GM23338 (cell line): ENCODE measurements around the gene GAREM1. TPM values are rescaled to one million over a fixed set of nuclear protein-coding genes. Genes with fewer than 3 reads are reported as not detected.

Experiments
- ATAC-seq: fragments of 200-7000 bp; cut with Tn5 transposase; 3 replicates; pipeline ENCODE4 v1.9.1; 2020
- DNase-seq: peaks from one replicate; pipeline ENCODE4 v3.0.0-alpha.2; 2015; ENCODE audit warnings: low spot score
- H2AFZ ChIP-seq: fragments of 200-600 bp; sonication (generic); 2 replicates; pipeline ENCODE4 v1.8.0; 2016; ENCODE audit warnings: antibody characterized with exemption, mild to moderate bottlenecking, moderate library complexity
- H3F3A ChIP-seq: fragments of 200-600 bp; sonication (generic); replicated peaks from 2 replicates; pipeline ENCODE4 v1.8.0; 2017; ENCODE audit warnings: antibody characterized with exemption, mixed run types, low read depth
- H3K27ac ChIP-seq: fragments of 200-600 bp; sonication (generic); 2 replicates; pipeline ENCODE4 v1.6.1; 2016; ENCODE audit warnings: low read depth
- H3K27me3 ChIP-seq: fragments of 200-600 bp; sonication (generic); 2 replicates; pipeline ENCODE4 v1.8.0; 2016; ENCODE audit warnings: mild to moderate bottlenecking, mixed run types, moderate library complexity; ENCODE audit not compliant: insufficient read depth
- H3K36me3 ChIP-seq: fragments of 200-600 bp; sonication (generic); 2 replicates; pipeline ENCODE4 v1.8.0; 2016; ENCODE audit warnings: mild to moderate bottlenecking; ENCODE audit not compliant: insufficient read depth
- H3K4me1 ChIP-seq: fragments of 200-600 bp; sonication (generic); 2 replicates; pipeline ENCODE4 v1.8.0; 2016; ENCODE audit warnings: mild to moderate bottlenecking, moderate library complexity; ENCODE audit not compliant: insufficient read depth
- H3K4me2 ChIP-seq: fragments of 200-600 bp; sonication (generic); 2 replicates; pipeline ENCODE4 v1.7.1; 2017; ENCODE audit warnings: mixed run types
- H3K4me3 ChIP-seq: fragments of 200-600 bp; sonication (generic); 2 replicates; pipeline ENCODE4 v1.6.1; 2016; ENCODE audit warnings: mixed run types
- H3K79me2 ChIP-seq: fragments of 200-600 bp; sonication (generic); replicated peaks from 2 replicates; pipeline ENCODE4 v1.8.0; 2017; ENCODE audit warnings: mild to moderate bottlenecking; ENCODE audit not compliant: insufficient read depth
- H3K9me2 ChIP-seq: fragments of 200-600 bp; sonication (generic); 2 replicates; pipeline ENCODE4 v1.8.0; 2017; ENCODE audit not compliant: insufficient read depth
- H4K20me1 ChIP-seq: fragments of 200-600 bp; sonication (generic); replicated peaks from 2 replicates; pipeline ENCODE4 v1.8.0; 2017; ENCODE audit warnings: mild to moderate bottlenecking; ENCODE audit not compliant: insufficient read depth
- H3K27ac Mint-ChIP-seq: 2 replicates; pipeline ENCODE4 v1.8.0; 2020; ENCODE audit warnings: inconsistent platforms, mild to moderate bottlenecking, moderate library complexity, mixed read lengths
- H3K27me3 Mint-ChIP-seq: 3 replicates; pipeline ENCODE4 v1.8.0; 2022; ENCODE audit warnings: low read depth, mild to moderate bottlenecking, moderate library complexity, mixed read lengths, inconsistent platforms; ENCODE audit not compliant: insufficient read depth, poor library complexity
- H3K36me3 Mint-ChIP-seq: 3 replicates; pipeline ENCODE4 v1.8.0; 2021; ENCODE audit warnings: low read depth, mild to moderate bottlenecking, inconsistent platforms, moderate library complexity, mixed read lengths
- H3K4me1 Mint-ChIP-seq: 3 replicates; pipeline ENCODE4 v1.8.0; 2020; ENCODE audit warnings: mild to moderate bottlenecking, inconsistent platforms, mixed read lengths
- H3K4me3 Mint-ChIP-seq: 3 replicates; pipeline ENCODE4 v1.8.0; 2021; ENCODE audit warnings: moderate library complexity, mild to moderate bottlenecking, inconsistent platforms, mixed read lengths
- H3K9me3 Mint-ChIP-seq: 3 replicates; pipeline ENCODE4 v1.8.0; 2020; ENCODE audit warnings: moderate library complexity, mild to moderate bottlenecking, inconsistent platforms, mixed read lengths
- CREB1 ChIP-seq: fragments of 250-450 bp; sonication (Bioruptor Pico); IDR thresholded peaks from 2 replicates; pipeline ENCODE4 v1.5.0; 2020; ENCODE audit warnings: low read depth, mild to moderate bottlenecking, moderate library complexity
- CTCF ChIP-seq, 2 experiments: fragments of 200-600 bp in 1 of 2; sonication (generic) in 1 of 2; conservative IDR thresholded peaks; 2 replicates each; pipeline versions ENCODE4 v1.5.1 to v1.6.1; 2016 to 2017; ENCODE audit warnings: antibody characterized with exemption in 2 of 2, low read depth in 2 of 2, mild to moderate bottlenecking in 2 of 2, moderate library complexity in 1 of 2
- EZH2 ChIP-seq: fragments of 200-600 bp; sonication (generic); IDR thresholded peaks from one replicate; pipeline ENCODE4 v1.8.0; 2017; ENCODE audit warnings: antibody characterized with exemption, mild to moderate bottlenecking, low read depth; ENCODE audit not compliant: unreplicated experiment
- EZH2phosphoT487 ChIP-seq: fragments of 200-600 bp; sonication (generic); IDR thresholded peaks from one replicate; pipeline ENCODE4 v1.8.1; 2018; ENCODE audit warnings: antibody characterized with exemption; ENCODE audit not compliant: unreplicated experiment
- JUNB ChIP-seq: IDR thresholded peaks from one replicate; pipeline ENCODE4 v1.6.1; 2016; ENCODE audit warnings: antibody characterized with exemption; ENCODE audit not compliant: unreplicated experiment
- NANOG ChIP-seq: IDR thresholded peaks from 2 replicates; pipeline ENCODE4 v1.6.1; 2016; ENCODE audit warnings: antibody characterized with exemption, borderline replicate concordance
- STAT1 ChIP-seq: IDR thresholded peaks from one replicate; pipeline ENCODE4 v1.6.1; 2016; ENCODE audit warnings: antibody characterized with exemption; ENCODE audit not compliant: unreplicated experiment
- ZNF114 ChIP-seq: fragments of 250-450 bp; sonication (Bioruptor Pico); IDR thresholded peaks from 2 replicates; pipeline ENCODE4 v1.5.0; 2020; ENCODE audit warnings: mild to moderate bottlenecking, moderate library complexity
- ZNF331 ChIP-seq: fragments of 250-450 bp; sonication (Bioruptor Pico); IDR thresholded peaks from 2 replicates; pipeline ENCODE4 v1.5.0; 2020; ENCODE audit warnings: low read depth, mild to moderate bottlenecking, moderate library complexity
- polyA plus RNA-seq: library from polyadenylated mRNA; unstranded; fragments of >200 nt; fragmentation: Nextera tagmentation; extraction: Ambion mirVana; gene quantifications from 2 replicates; pipeline ENCODE4 v1.2.1, GENCODE V29; 2016
- total RNA-seq: library from RNA; depleted of rRNA; stranded (reverse); fragments of >200 nt; shearing (Covaris generic); gene quantifications from 2 replicates; pipeline ENCODE4 v1.2.3, GENCODE V29; 2014
- TF ChIP-seq, protein P1 (sequence below): IDR thresholded peaks from one replicate; pipeline ENCODE4 v1.6.1; 2018; ENCODE audit warnings: antibody characterized with exemption; ENCODE audit not compliant: unreplicated experiment
- TF ChIP-seq, protein P2 (sequence below): IDR thresholded peaks from 2 replicates; pipeline ENCODE4 v1.6.1; 2016; ENCODE audit warnings: antibody characterized with exemption

The GAREM1 gene
- total and polyA plus RNA-seq, 2 experiments from 2014 or later = 2.7 to 6.0 TPM

GRCh38 chr18:32275221-32275620 lies 195.5 kb downstream of the GAREM1 start:
- Histone ChIP-seq H3K79me2 (no peaks in the 10 kb centered on the region), H3K27me3 (no peaks in the 10 kb centered on the region), H4K20me1 (no peaks in the 10 kb centered on the region), H3K4me3 (no peak overlapping the region), H3K4me1 (no peaks in the 10 kb centered on the region), H3K36me3 (0 out of 2 replicates have a peak, but pooled peaks cover 2% of the 10 kb centered on the region), H2AFZ (no peak overlapping the region), H3K4me2 (no peak overlapping the region), H3K9me2 (no peaks in the 10 kb centered on the region), H3F3A (no peaks in the 10 kb centered on the region), H3K27ac (no peak overlapping the region)
- Mint-ChIP-seq H3K4me1 (peaks cover 5% of the 10 kb centered on the region; the same call in 2 of the 3 replicates), H3K27ac (no peak overlapping the region), H3K9me3 (peaks cover 9% of the 10 kb centered on the region; the same call in 2 of the 3 replicates), H3K27me3 (peaks cover 3% of the 10 kb centered on the region), H3K4me3 (no peak overlapping the region), H3K36me3 (peaks cover 12% of the 10 kb centered on the region)
- TF ChIP-seq EZH2phosphoT487 (no peak), CTCF (conservative IDR thresholded peaks at IDR 0.05; ENCODE audit: low read depth in 2 of 2) (no peak), JUNB (no peak), STAT1 (no peak), NANOG (no peak), CREB1 (no peak), EZH2 (no peak), ZNF114 (CRISPR knock-in tag) (no peak)
- TF ChIP-seq, protein P1, sequence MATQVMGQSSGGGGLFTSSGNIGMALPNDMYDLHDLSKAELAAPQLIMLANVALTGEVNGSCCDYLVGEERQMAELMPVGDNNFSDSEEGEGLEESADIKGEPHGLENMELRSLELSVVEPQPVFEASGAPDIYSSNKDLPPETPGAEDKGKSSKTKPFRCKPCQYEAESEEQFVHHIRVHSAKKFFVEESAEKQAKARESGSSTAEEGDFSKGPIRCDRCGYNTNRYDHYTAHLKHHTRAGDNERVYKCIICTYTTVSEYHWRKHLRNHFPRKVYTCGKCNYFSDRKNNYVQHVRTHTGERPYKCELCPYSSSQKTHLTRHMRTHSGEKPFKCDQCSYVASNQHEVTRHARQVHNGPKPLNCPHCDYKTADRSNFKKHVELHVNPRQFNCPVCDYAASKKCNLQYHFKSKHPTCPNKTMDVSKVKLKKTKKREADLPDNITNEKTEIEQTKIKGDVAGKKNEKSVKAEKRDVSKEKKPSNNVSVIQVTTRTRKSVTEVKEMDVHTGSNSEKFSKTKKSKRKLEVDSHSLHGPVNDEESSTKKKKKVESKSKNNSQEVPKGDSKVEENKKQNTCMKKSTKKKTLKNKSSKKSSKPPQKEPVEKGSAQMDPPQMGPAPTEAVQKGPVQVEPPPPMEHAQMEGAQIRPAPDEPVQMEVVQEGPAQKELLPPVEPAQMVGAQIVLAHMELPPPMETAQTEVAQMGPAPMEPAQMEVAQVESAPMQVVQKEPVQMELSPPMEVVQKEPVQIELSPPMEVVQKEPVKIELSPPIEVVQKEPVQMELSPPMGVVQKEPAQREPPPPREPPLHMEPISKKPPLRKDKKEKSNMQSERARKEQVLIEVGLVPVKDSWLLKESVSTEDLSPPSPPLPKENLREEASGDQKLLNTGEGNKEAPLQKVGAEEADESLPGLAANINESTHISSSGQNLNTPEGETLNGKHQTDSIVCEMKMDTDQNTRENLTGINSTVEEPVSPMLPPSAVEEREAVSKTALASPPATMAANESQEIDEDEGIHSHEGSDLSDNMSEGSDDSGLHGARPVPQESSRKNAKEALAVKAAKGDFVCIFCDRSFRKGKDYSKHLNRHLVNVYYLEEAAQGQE = no peak
- ATAC-seq (no peak), DNase-seq (no peak)

GRCh38 chr18:32274307-32274706 lies 196.4 kb downstream of the GAREM1 start:
- no peaks in the 10 kb centered on the region for H3K4me1 ChIP-seq
- DNase-seq (no peak), ATAC-seq (no peak)
- Mint-ChIP-seq H3K27me3 (peaks cover 3% of the 10 kb centered on the region), H3K4me1 (peaks cover 6% of the 10 kb centered on the region; the same call in 2 of the 3 replicates), H3K4me3 (no peak overlapping the region), H3K27ac (no peak overlapping the region), H3K36me3 (peaks cover 8% of the 10 kb centered on the region), H3K9me3 (peaks cover 6% of the 10 kb centered on the region; the same call in 2 of the 3 replicates)
- 0 out of 2 replicates have a peak, but pooled peaks cover 2% of the 10 kb centered on the region for H3K36me3 ChIP-seq
- H3K4me2 ChIP-seq = no peak overlapping the region
- no peaks in the 10 kb centered on the region for H3K79me2 ChIP-seq
- no peaks in the 10 kb centered on the region; the same call in 1 of the 2 replicates for H3K9me2 ChIP-seq
- H3K4me3 ChIP-seq = no peak overlapping the region
- no peak overlapping the region for H2AFZ ChIP-seq
- no peaks in the 10 kb centered on the region for H3F3A ChIP-seq
- no peaks in the 10 kb centered on the region for H4K20me1 ChIP-seq
- no peak overlapping the region for H3K27ac ChIP-seq
- H3K27me3 ChIP-seq = no peaks in the 10 kb centered on the region
- TF ChIP-seq CREB1 = no peak
- no peak for TF ChIP-seq JUNB
- TF ChIP-seq STAT1 = no peak
- TF ChIP-seq EZH2 = no peak
- TF ChIP-seq ZNF331 = no peak
- no peak for TF ChIP-seq EZH2phosphoT487
- TF ChIP-seq CTCF (conservative IDR thresholded peaks at IDR 0.05; ENCODE audit: low read depth in 2 of 2) = no peak
- TF ChIP-seq, protein P2, sequence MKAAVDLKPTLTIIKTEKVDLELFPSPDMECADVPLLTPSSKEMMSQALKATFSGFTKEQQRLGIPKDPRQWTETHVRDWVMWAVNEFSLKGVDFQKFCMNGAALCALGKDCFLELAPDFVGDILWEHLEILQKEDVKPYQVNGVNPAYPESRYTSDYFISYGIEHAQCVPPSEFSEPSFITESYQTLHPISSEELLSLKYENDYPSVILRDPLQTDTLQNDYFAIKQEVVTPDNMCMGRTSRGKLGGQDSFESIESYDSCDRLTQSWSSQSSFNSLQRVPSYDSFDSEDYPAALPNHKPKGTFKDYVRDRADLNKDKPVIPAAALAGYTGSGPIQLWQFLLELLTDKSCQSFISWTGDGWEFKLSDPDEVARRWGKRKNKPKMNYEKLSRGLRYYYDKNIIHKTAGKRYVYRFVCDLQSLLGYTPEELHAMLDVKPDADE = no peak
- no peak for TF ChIP-seq NANOG
